HUDEP-2 (cell line): Measurements from ENCODE around the gene CPLX4.

Source experiments
- DNase-seq, 76 experiments: peaks; one replicate each; lab custom pipeline; 2025; ENCODE audit not compliant: unreplicated experiment in 76 of 76; lab: John Stamatoyannopoulos, UW

CPLX4 gene

GRCh38 chr18:59318460-59319050, at the start of gene CPLX4:
Gene CPLX4, minus strand, starts transcription at chr18:59318649. Its CDS starts 187 bp downstream, at chr18:59318462.
- no peak for DNase-seq

GRCh38 chr18:59360381-59360780, 41.9 kb upstream of the CPLX4 start:
- no peak for DNase-seq

DNA sequence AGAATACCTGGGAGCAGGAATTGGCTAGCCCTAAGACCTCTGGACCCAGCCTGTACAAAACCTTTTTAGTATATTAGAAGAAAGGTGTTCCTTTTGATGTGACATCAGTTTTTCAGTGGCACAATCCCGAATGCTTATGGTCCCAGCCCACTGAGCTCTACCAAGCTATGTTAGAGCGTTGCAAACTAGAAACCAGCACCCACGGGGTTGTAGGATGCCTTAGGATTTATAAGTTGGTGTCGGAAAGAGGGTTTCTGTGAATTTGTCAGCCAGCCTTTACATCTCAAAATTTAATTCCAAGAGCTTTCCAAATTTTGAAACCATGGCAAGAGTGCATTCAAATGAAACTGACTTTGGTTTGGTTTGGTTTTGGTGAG, 41.1 kb upstream of the CPLX4 start:
- peak in 1 of 76 experiments; percentile 51 for DNase-seq

- DNase-seq = peak in 75 of 76 experiments; percentile 36 to 98 (median 90)
Observed at GRCh38 chr18:59358712-59359575, 40.5 kb upstream of the CPLX4 start, which contains the start of gene LMAN1. Gene LMAN1, minus strand, starts transcription at chr18:59359265. Its CDS starts 21 bp downstream, at chr18:59359244.

DNA sequence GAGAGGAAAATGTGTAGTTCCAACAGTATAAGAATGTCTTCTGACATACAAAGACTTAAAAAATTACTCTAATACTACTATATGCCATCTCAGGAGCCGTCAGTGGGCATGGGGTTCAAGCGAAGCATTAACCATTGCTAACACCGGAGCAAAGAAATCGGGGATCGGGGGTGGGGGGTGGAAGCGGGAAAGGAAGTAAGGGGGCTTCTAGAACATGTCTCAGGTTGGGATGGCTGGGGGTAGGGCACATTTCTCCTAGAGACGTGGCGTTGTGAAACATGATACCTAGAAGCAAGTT, 39.9 kb upstream of the CPLX4 start:
- peak in 16 of 76 experiments; percentile 1 to 43 (median 14) for DNase-seq

DNA sequence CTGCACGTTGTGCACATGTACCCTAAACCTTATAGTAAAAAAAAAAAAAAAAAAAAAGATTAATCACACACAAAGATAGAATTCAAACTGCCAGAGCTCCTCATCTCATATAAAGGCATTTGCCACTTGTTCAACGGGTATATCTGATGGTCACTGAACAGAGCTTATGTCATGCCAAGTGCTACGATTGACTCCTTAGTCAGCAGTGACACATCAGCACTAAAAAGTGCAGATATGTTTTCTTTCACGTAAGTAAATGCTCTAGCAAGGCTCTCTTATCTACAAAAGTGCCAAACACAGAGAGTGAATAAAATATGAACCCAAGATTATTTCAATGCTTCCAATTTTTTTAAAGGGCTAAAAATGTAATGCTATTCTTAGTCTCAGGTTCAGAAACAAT, 39.5 kb upstream of the CPLX4 start:
- DNase-seq = peak in 43 of 76 experiments; percentile 0 to 79 (median 43)

DNA sequence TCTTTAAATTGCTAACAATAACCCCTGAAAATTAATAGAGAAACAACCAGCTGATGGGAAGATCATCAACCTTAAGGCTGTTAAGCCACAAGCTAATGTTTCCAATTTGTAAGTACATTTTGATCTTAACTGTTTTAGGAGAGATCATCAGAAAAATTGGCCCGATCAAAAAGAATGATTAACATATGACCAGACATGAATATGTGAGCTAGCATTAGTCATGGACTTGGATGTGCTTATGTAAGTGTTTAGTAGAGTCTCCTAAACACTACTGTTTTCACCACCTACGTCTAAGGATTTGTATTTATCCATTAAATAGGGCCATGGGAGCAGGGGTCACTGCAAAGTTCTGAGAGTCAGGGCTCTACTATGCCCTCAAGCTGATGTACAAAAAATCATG, 36.3 kb upstream of the CPLX4 start:
- DNase-seq = no peak

GRCh38 chr18:59353079-59353680, 34.7 kb upstream of the CPLX4 start:
- no peak for DNase-seq

GRCh38 chr18:59352250-59352855, 33.9 kb upstream of the CPLX4 start:
- DNase-seq = no peak

- DNase-seq = no peak
Observed at GRCh38 chr18:59345556-59345955, 27.1 kb upstream of the CPLX4 start.

DNA sequence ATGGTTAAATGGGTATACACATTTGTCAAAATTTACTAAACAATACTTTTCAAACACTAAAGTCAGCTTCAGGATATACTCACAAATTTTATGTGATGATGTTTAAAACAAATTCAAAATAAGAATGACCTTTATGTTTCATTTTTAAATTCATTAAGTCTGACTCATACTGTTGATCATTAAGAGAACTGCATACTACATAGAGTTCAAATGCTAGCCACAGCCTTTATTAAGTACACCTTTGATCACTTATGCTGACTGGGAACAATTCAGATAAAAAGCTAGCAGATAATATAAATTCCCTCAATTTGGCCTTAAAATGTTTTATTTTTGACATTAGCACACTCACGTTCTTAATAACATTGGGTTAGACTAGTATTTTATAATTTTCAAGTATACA, 26.5 kb upstream of the CPLX4 start:
- DNase-seq = no peak

- DNase-seq = no peak
Observed at GRCh38 chr18:59343926-59344325, 25.5 kb upstream of the CPLX4 start.

- no peak for DNase-seq
Observed at GRCh38 chr18:59340817-59341216, 22.4 kb upstream of the CPLX4 start.

DNA sequence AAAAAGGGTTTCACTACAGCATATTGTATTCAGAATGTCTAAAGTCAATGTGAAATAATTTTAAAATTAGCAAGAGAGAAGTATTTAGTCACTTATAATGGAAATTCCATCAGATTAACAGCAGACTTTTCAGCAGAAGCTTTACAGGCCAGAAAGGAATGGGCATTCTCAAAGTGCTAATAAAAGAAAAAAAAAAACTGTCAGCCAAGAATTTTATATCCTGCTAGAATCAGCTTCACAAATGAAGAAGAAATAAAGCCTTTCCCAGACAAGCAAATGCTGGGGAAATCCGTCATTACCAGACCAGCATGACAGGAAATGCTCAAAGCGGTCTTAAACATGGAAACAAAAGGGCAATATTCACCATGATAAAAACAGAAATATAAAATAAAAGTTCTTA, 21.9 kb upstream of the CPLX4 start:
- no peak for DNase-seq

DNA sequence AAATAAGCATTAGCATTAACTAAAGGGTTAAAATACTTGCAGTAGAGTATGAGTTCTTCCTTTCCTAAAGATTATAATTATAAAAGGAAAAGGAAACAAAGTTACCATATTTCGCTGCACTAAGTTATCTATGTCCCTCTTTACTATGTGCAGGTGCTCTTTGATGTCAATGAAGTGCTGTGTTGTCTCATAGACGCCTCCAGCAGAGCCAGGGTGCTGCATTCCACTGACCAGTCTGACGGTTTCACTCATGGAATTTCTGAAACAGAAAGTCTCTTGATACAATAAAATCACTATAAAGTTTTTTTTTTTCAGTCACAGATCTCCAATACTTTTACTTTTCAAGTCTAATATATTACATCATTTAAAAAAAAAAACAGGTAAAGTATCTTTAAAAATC, 14.5 kb upstream of the CPLX4 start:
- no peak for DNase-seq

- no peak for DNase-seq
Observed at GRCh38 chr18:59328683-59329082, 10.2 kb upstream of the CPLX4 start.

DNA sequence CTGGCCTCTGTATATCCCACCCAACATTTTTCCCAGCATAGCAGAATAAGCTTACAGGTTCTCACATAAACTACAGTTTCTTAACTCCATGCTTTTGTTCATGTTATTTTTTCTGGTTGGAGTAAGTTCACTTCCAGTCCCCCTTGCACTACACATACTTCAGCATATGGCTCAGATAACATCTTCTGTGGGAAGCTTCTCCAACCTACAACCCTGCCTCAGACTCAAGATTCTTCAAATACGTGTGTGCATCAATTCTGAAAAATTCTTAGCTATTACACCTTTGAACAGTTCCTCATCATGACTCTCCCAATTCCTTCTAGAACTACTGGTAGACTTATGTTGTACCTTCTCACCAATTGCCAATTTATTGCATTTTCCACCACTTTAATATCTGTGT, 7.5 kb upstream of the CPLX4 start:
- DNase-seq = no peak

- no peak for DNase-seq
Observed at GRCh38 chr18:59324623-59324971, 6.1 kb upstream of the CPLX4 start.

- DNase-seq = no peak
Observed at GRCh38 chr18:59323931-59324622, 5.6 kb upstream of the CPLX4 start.

GRCh38 chr18:59311631-59312030, 6.8 kb downstream of the CPLX4 start:
- no peak for DNase-seq

GRCh38 chr18:59308938-59309260, 9.6 kb downstream of the CPLX4 start:
- DNase-seq = peak in 1 of 76 experiments; percentile 27
